Motor neuron (in vitro differentiated cells): ENCODE data around the gene SV2B. TPM values are rescaled to one million over a fixed set of nuclear protein-coding genes. Genes with fewer than 3 reads are reported as not detected.
"Not testable (repeated sequence)": the region's sequence is repeated elsewhere in the genome, so short reads cannot be mapped to it uniquely, and the experiment has no call there.

Experiments used
- ATAC-seq, 8 experiments: fragments of 200-7000 bp; cut with Tn5 transposase; replicated peaks in 6 of 8; 2 replicates each; pipeline ENCODE4 v1.8.0; 2021; ENCODE audit warnings: mild to moderate bottlenecking in 8 of 8, moderate library complexity in 8 of 8
- H3K27ac ChIP-seq, 2 donors: fragments of 250-450 bp; sonication (Bioruptor Pico); 2 replicates each; pipeline ENCODE4 v1.9.0; 2021; ENCODE audit warnings: antibody characterized with exemption in 2 of 2, mild to moderate bottlenecking in 2 of 2, moderate library complexity in 1 of 2
- H3K4me1 ChIP-seq, 2 donors: fragments of 250-450 bp; sonication (Bioruptor Pico); replicated peaks in 1 of 2; 2 replicates each; pipeline ENCODE4 v1.6.1; 2021; ENCODE audit warnings: antibody characterized with exemption in 2 of 2, mild to moderate bottlenecking in 2 of 2, moderate library complexity in 1 of 2
- H3K4me3 ChIP-seq, 5 donors: fragments of 250-450 bp; sonication (Bioruptor Pico); 2 replicates each; pipeline ENCODE4 v1.9.0; 2021; ENCODE audit warnings: antibody characterized with exemption in 5 of 5, mild to moderate bottlenecking in 5 of 5, moderate library complexity in 4 of 5
- WGBS, 10 experiments: fragments of 450-650 bp; shearing (Covaris generic); methylation state at CpG; one replicate each; pipeline ENCODE4 v1.0.0; 2022; 5-methylcytosine and 5-hydroxymethylcytosine counted together
- in situ Hi-C, 9 experiments: fragments of 400-800 bp; cut with MboI; loops; one replicate each; pipeline ENCODE4 v1.15.0; 2021; ENCODE audit warnings: low sequenced_read_pairs in 9 of 9, low pct_unique_long_range_greater_than_20kb in 2 of 9; ENCODE audit not compliant: unreplicated experiment in 9 of 9
- total RNA-seq, 8 experiments: library from RNA; unstranded; fragments of 300-600 nt; gene quantifications; 2 replicates each; pipeline versions ENCODE4 v1.2.3 to v1.2.4, GENCODE V29; 2022

SV2B gene
- total RNA-seq, 8 experiments from 2014 or later, result 0.63 to 117 (median 6.6) TPM

- peak in 4 of 8 experiments; percentile 42 to 91 (median 76) for ATAC-seq
Observed at GRCh38 chr15:91318931-91319330, 218.9 kb downstream of the SV2B start.

DNA sequence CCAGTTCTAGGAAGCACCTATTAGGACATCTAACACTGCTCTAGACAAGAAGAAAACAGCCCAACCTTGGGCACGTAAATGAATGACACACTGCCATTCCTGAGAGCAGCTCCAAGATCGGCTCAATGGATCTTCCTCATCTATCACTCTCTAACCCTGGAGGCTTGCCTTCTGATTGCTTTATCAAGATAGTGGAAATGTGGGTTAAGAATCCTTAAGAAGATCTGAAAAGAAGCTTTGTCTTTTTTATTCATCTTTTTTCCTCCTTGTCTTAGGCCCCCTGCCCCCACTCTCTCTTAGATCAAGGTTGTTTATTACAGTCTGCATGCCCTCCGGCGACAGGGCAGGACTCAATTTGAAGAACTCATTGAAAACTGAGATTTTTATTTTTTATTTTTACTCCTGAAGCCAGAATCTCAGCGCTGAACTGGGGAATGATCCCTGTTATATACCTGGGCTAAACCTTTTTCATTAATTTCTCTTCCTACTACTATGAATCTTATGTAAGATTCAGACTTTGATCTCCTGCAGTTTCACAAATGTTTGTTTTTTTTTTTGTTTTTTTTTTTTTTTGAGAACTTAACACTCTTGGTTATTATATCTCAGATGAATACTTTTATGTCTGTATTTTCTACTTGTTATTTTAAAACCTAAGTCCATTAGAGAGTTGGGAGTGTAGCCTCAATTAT is 219.5 kb downstream of the SV2B start:
- peaks cover 9 to 14% of the 10 kb centered on the region in 2 donors for H3K4me1 ChIP-seq
- no peak overlapping the region for H3K4me3 ChIP-seq
- ATAC-seq, result peak in 1 of 8 experiments; percentile 24
- H3K27ac ChIP-seq, result peak overlapping the region in 1 of 2 donors; percentile 15
- 9 to 94% (median 78%) methylated on average over 3 to 5 of the region's 5 CpGs for WGBS, 10 experiments
- in situ Hi-C loops, result loop anchor here in 7 of 9 experiments (25.0 kb wide), 4 partner anchors 193 to 768 kb away; no protein-coding TSS in a partner anchor

More at GRCh38 chr15:91318931-91319330, 218.9 kb downstream of the SV2B start:
- in situ Hi-C loops, result loop anchor here in 7 of 9 experiments (25.0 kb wide), 4 partner anchors 193 to 768 kb away; no protein-coding TSS in a partner anchor
- Histone ChIP-seq H3K4me1 (peaks cover 9 to 14% of the 10 kb centered on the region in 2 donors), H3K27ac (no peak overlapping the region), H3K4me3 (no peak overlapping the region)
- 53 to 86% (median 60%) methylated on average over 1 to 3 of the region's 3 CpGs; no CpG with 5 or more reads in 5 of the 10 experiments for WGBS, 10 experiments

DNA sequence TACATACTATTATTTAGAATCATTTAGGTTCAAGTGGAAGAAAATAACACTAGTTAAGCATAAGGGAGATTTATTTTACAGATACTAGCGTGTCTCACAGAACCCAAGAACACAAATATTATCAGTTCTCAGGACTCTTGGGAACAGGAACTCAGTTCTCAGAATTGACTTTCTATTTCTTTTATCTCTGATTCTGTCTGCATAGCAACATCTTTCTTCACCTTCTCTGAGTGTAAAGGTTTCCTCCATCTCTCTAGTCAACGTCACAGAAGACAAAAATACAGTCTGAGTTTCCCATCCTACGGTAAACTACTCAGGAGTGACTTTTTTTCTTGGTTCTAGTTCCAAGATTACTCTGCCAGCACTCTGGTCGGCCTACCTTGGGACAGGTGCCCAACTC is 220.0 kb downstream of the SV2B start:
- Histone ChIP-seq H3K4me1 (peaks cover 9 to 14% of the 10 kb centered on the region in 2 donors), H3K4me3 (no peak overlapping the region), H3K27ac (no peak overlapping the region)
- in situ Hi-C loops, result loop anchor here in 7 of 9 experiments (25.0 kb wide), 4 partner anchors 192 to 767 kb away; no protein-coding TSS in a partner anchor
- ATAC-seq, result no peak
- 8 to 88% (median 74%) methylated on average over 3 to 4 of the region's 4 CpGs; no CpG with 5 or more reads in 1 of the 10 experiments for WGBS, 10 experiments

DNA sequence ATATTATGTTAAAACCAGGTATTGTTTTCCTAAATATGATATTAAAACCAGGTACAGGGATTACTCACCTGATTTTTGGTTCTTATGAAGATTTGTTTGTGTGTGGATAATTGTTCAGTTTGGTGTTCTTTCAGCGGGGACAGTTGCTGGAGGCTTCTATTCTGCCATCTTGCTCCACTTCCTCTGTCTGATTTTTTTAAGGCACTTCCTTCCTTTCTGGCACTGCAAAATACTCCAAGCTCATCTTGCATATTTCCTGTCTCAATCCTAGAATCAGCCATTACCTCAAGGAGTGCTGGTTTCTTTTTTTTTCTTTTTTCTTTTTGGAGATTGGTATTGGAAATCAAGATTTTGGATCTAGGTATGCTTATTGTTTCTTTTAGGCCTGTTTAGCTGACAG is 229.9 kb downstream of the SV2B start:
- no peak overlapping the region for H3K4me3 ChIP-seq
- in situ Hi-C loops, result no loop called here
- H3K27ac ChIP-seq, result no peak overlapping the region
- WGBS, 10 experiments, result 0 to 100% (median 80%) methylated on average over 1 of the region's 1 CpG; no CpG with 5 or more reads in 1 of the 10 experiments
- peaks cover 0 to 13% of the 10 kb centered on the region in 2 donors for H3K4me1 ChIP-seq
- ATAC-seq, result no peak

DNA sequence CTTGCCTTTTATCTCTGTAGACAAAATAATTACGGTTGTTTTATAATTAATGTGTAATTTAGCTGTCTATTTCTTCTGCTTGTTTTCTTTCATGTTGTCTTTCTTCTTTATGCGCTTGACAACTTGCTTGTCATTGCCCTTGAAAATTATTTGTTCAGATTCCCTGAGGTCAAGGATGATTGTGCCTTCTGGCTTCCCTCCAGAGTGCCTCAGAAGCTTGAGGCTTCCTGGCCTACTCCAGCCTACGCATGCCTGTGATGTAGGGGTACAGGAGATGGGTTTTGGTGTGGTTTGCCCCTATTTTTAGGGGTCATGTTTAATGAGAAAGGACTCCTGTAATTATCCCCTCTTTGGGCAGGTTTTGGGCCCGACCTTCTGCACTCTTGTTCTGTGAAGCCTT is 231.5 kb downstream of the SV2B start:
- in situ Hi-C loops, result no loop called here
- no peak for ATAC-seq
- peaks cover 4 to 27% of the 10 kb centered on the region in 2 donors for H3K4me1 ChIP-seq

GRCh38 chr15:91335702-91336101 is 235.6 kb downstream of the SV2B start:
- in situ Hi-C loops, result no loop called here
- peaks cover 4 to 30% of the 10 kb centered on the region in 2 donors for H3K4me1 ChIP-seq
- WGBS, 10 experiments, result 0 to 28% (median 6%) methylated on average over 1 to 3 of the region's 3 CpGs; no CpG with 5 or more reads in 2 of the 10 experiments

More for the DNA sequence above, 231.5 kb downstream of the SV2B start:
- Histone ChIP-seq H3K27ac (no peak overlapping the region), H3K4me3 (no peak overlapping the region)
- 19 to 100% (median 79%) methylated on average over 2 to 4 of the region's 4 CpGs for WGBS, 10 experiments

GRCh38 chr15:91336687-91337086 is 236.6 kb downstream of the SV2B start:
- in situ Hi-C loops, result no loop called here
- WGBS, 10 experiments, result 4 to 90% (median 75%) methylated on average over 1 to 3 of the region's 3 CpGs
- ATAC-seq, result no peak

More at GRCh38 chr15:91335702-91336101, 235.6 kb downstream of the SV2B start:
- no peak overlapping the region for H3K27ac ChIP-seq
- peak in 4 of 8 experiments; percentile 28 to 79 (median 44) for ATAC-seq
- H3K4me3 ChIP-seq, result no peak overlapping the region

GRCh38 chr15:91338766-91339165 is 238.7 kb downstream of the SV2B start:
- WGBS, 10 experiments, result 0 to 40% (median 10%) methylated on average over 1 to 2 of the region's 3 CpGs; no CpG with 5 or more reads in 4 of the 10 experiments
- Histone ChIP-seq H3K4me3 (no peak overlapping the region), H3K27ac (no peak overlapping the region), H3K4me1 (peaks cover 4 to 17% of the 10 kb centered on the region in 2 donors)
- peak in 4 of 8 experiments; percentile 15 to 51 (median 38) for ATAC-seq
- in situ Hi-C loops, result no loop called here

More at GRCh38 chr15:91336687-91337086, 236.6 kb downstream of the SV2B start:
- H3K4me3 ChIP-seq, result no peak overlapping the region
- H3K27ac ChIP-seq, result no peak overlapping the region
- H3K4me1 ChIP-seq, result peaks cover 4 to 27% of the 10 kb centered on the region in 2 donors

- WGBS, 10 experiments, result 0 to 46% (median 12%) methylated on average over 1 to 7 of the region's 7 CpGs; no CpG with 5 or more reads in 1 of the 10 experiments
- Histone ChIP-seq H3K4me1 (peaks cover 0 to 3% of the 10 kb centered on the region in 2 donors), H3K27ac (no peak overlapping the region), H3K4me3 (no peak overlapping the region)
- in situ Hi-C loops, result no loop called here
- ATAC-seq, result peak in 5 of 8 experiments; percentile 38 to 90 (median 55)
Observed at GRCh38 chr15:91342097-91342496, 242.0 kb downstream of the SV2B start.

DNA sequence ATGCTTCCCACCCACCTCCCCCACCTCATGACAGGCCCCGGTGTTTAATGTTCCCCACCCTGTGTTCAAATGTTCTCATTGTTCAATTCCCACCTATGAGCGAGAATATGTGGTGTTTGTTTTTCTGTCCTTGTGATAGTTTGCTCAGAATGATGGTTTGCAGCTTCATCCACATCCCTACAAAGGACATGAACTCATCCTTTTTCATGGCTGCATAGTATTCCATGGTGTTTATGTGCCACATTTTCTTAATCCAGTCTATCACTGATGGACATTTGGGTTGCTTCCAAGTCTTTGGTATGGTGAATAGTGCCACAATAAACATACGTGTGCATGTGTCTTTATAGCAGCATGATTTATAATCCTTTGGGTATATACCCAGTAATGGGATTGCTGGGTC is 244.9 kb downstream of the SV2B start:
- H3K27ac ChIP-seq, H3K4me3 ChIP-seq, ATAC-seq, H3K4me1 ChIP-seq, in situ Hi-C loops: not testable (repeated sequence)
- WGBS, 10 experiments, result 0 to 100% (median 72%) methylated on average over 1 to 2 of the region's 3 CpGs; no CpG with 5 or more reads in 3 of the 10 experiments

- H3K4me3 ChIP-seq, result no peak overlapping the region
- 14 to 84% (median 59%) methylated on average over 2 to 5 of the region's 5 CpGs; no CpG with 5 or more reads in 2 of the 10 experiments for WGBS, 10 experiments
- in situ Hi-C loops, result no loop called here
- ATAC-seq, result peak in 2 of 8 experiments; percentile 48
- H3K4me1 ChIP-seq, result no peaks in the 10 kb centered on the region
- no peak overlapping the region for H3K27ac ChIP-seq
Observed at GRCh38 chr15:91345736-91346135, 245.7 kb downstream of the SV2B start.

DNA sequence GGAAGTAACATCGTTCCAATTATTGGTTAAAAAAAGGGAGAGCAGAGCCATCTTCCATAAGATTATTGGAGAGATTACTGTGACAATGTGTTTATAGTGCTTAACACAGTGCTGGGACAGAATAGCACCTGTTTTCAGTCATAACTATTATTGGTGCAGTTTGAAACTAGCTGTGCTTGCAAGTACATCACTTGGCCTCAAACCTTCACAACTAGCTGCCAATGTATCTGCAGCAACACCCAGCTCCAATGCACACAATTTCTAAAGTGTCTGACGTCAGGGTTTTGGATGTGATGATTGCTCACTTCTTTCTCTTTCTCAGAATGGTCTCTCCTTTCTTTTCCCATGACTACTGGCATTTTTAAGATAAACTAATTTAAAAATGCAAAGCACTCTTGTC is 246.2 kb downstream of the SV2B start:
- no peak for ATAC-seq
- in situ Hi-C loops, result no loop called here
- Histone ChIP-seq H3K27ac (no peak overlapping the region), H3K4me3 (no peak overlapping the region), H3K4me1 (no peaks in the 10 kb centered on the region)
- WGBS, 10 experiments, result 0 to 91% (median 58%) methylated on average over 1 to 2 of the region's 2 CpGs; no CpG with 5 or more reads in 2 of the 10 experiments

GRCh38 chr15:91348752-91349500 is 248.9 kb downstream of the SV2B start:
- in situ Hi-C loops, result no loop called here
- Histone ChIP-seq H3K4me3 (no peak overlapping the region), H3K4me1 (no peaks in the 10 kb centered on the region), H3K27ac (no peak overlapping the region)
- ATAC-seq, result no peak
- WGBS, 10 experiments, result 0 to 100% (median 80%) methylated on average over 1 to 3 of the region's 3 CpGs; no CpG with 5 or more reads in 5 of the 10 experiments
